Heart left ventricle (tissue), 13 donors: ENCODE measurements around the gene IFI27L1.

Experiments
- CTCF ChIP-seq, 12 donors: fragments of 200-600 bp; sonication (generic) in 4 of 12; IDR thresholded peaks; one replicate each; pipeline versions ENCODE4 v1.5.0 to v1.8.0; 2018 to 2022; ENCODE audit warnings: antibody characterized with exemption in 12 of 12, mild to moderate bottlenecking in 5 of 12
- POLR2A ChIP-seq, 2 donors: fragments of 450-650 bp; IDR thresholded peaks; one replicate each; pipeline ENCODE4 v1.6.1; 2017; ENCODE audit warnings: antibody characterized with exemption in 2 of 2, mild to moderate bottlenecking in 2 of 2, moderate library complexity in 2 of 2
- donor health status: ischemic (EF 13 %, LVEDD 7.1; RV severe dilation, severe dysfunction).
- donor health status: DM: no; HTN: yes; CAD: no.
- donor health status: DM: no; HTN: no; CAD: no.
- donor health status: ischemic (EF 25% LVEDD 6.9; RV normal size, moderate dysfunction).
- donor health status: ischemic (EF 25% LVEDD 5.7; RV mildly dilated, moderate dysfunction).
- donor health status: ischemic (EF 35%, LVEDD 5.7; RV mildly dilated, moderate dysfunction).
- donor health status: nonischemic (EF 11% LVEDD 7.7; RV severe dilation, severe dysfunction).
- donor health status: DM: yes; HTN: yes; CAD: no.
- donor health status: PGD.
- donor health status: ischemic (EF 29% LVEDD 5.4; RV normal size, mild dysfunction).
- donor health status: nonischemic (EF 23%, LVEDD 6.1; RV moderate dilation, normal function).

GRCh38 chr14:94129111-94129757 is 48.1 kb downstream of the IFI27L1 start, which contains the start of gene IFI27L2:
- TF ChIP-seq POLR2A (IDR thresholded peaks at IDR 0.05) (peak in 1 of 2 donors; percentile 42), CTCF (IDR thresholded peaks at IDR 0.05) (peak in 11 of 12 donors; percentile 21 to 55 (median 33))
